ENCODE measurements around the gene TRAPPC14.

Gene TRAPPC14

GRCh38 chr7:100173806-100174495 is 15.4 kb upstream of the TRAPPC14 start:
- DNase-seq: no peak

DNA sequence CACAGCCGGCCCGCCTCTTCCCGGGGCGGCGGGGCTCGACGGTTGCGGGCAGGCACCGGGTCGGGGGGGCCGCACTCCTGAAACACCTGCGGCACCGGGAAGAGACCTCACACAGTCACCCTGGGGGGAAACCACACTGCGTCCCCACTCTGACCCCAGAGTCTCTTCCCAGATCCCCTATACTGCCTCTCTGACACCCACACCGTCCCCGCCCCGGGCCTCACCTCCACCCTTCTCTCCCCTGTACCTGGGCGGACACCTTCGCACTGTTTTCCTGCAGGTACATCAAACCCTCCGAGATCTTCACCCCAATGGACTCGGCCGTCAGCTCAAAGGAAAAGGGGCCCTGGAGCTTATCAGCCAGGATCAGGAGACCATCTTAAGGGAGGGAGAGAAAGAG is 13.3 kb upstream of the TRAPPC14 start:
- no peak for DNase-seq

DNA sequence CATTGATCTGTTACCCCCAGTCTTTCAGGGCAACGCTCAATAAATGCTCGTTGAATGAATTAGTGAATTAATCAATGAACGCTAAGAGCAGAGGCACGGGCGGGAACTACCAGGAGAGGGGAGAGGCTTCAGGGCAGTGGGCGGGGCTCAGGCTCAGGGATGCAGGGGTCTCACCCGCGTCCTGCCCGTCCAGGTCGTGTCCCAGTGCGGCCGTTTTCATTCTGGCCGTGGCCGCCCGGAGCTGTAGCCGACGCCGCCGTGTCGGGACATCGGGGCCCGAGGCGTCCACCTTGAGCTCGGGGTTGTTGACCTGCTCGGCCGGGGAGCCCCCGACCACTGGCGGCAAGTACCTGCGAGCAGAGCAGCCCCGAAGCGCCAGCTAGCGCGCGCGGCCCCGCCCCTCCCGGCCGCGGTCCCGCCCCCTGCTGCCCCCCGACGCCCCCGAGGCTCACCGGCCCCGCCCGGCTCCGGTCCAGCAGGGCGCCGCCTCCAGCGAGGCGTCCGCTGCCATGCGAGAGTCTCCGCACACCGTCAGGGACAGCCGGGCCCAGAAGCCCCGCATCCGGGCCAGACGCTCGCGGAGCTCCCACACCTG is 12.7 kb upstream of the TRAPPC14 start:
- DNase-seq: no peak

- no peak for DNase-seq
Measured at GRCh38 chr7:100170101-100170897, 11.8 kb upstream of the TRAPPC14 start.

DNA sequence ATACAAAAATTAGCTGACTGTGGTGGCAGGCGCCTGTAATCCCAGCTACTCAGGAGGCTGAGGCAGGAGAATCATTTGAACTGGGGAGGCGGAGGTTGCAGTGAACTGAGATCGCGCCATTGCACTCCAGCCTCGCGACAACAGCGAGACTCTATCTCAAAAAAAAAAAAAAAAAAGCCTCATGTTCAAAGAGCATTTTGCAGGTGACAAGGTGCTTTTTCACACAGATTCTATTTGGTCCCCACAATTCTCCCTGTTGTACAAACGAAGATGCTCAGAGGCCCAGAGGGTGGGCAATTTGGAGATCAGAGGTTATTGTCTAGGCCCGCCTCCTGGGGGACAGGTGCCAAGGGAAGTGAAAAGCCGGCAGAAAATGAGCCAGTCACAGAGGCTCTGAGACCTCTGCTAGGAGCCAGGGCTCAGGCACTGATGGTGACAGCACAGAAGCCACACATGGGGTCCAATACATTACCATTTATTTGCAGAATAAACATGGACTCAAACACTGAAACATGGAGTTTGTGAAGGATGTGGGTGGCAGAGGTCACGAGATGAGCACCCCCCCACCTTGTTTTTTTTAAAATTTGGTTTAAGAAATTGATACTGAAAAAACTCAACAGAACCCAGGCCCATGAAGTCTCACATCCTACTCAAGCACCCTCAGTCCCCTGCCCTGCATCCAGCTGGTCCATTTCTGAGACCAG is 10.8 kb upstream of the TRAPPC14 start:
- peak in 1 of 4 experiments; percentile 33 for DNase-seq

- no peak for DNase-seq
Measured at GRCh38 chr7:100167912-100168323, 9.4 kb upstream of the TRAPPC14 start.

DNA sequence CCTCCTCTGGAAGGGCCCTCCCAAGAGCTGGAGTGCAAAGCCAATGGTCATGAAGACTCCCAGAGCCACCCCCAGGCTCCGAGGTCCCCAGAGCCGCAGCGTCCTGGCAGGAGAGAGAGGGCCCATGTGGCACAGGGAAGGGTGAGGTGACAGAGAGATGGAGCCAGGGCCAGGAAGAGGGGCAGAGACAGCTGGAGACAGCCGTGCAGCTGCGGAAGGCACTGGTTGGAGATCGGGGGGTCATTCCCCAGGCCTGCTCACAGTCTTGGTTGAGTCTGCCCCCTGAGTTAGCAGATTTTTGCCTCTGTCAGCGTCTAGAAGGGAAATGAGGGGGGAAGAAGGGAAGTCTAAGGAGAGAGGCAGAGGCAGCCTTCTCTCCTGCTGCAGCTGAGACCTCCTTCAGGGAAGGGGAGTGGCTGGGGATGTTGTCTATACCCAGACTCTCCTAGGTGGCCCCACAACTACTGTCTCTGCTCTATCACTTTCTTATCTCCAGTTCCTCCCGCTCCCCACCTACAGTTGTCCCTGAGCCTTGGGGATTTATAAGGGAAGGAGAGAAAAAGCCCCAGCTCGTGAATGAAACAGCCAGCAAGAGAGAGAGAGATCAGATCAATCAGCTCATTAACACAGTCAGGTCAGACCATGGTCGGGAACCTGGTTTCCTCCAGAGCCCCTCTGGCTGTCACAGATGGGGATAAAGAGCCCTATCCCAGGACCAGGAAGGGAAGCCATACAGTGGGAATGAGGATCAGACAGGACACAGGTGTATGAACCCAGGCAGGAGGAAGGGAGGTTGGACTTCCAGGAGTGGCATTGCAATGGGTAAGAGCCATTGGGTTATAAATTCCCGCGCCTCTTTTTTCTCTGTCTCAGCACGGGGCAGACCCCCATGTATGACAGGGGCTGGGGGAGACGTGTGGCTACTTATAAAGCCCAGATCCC is 8.7 kb upstream of the TRAPPC14 start:
- DNase-seq: no peak

GRCh38 chr7:100166317-100166940 is 7.9 kb upstream of the TRAPPC14 start:
- DNase-seq: peak in 1 of 4 experiments; percentile 25

- no peak for DNase-seq
Measured at GRCh38 chr7:100163871-100164270, 5.3 kb upstream of the TRAPPC14 start.

GRCh38 chr7:100163006-100163531 is 4.5 kb upstream of the TRAPPC14 start:
- DNase-seq: no peak

- DNase-seq: no peak
Measured at GRCh38 chr7:100160067-100160466, 1.5 kb upstream of the TRAPPC14 start.

DNA sequence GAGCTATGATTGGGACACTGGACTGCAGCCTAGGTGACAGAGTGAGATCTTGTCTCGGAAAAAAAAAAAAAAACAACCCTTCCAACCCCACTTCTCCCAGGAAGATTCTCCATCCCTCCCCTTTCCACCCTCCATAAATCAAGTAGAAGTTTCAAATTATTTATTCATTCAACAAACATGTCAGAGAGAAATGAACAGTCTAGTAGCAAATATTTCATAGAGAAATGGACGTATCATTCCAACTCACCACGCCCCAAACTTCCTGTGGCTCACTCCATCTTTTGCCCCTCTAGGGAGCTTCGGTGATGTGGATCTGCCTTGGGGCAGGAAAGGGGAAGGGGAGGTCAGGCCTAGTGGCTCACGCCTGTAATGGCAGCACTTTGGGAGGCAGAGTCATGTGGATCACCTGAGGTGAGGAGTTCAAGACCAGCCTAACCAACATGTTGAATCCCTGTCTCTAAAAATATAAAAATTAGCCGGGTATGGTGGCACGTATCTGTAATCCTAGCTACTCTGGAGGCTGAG is 638 bp upstream of the TRAPPC14 start:
- DNase-seq: no peak

GRCh38 chr7:100157334-100158228 is 942 bp downstream of the TRAPPC14 start:
- DNase-seq: no peak

DNA sequence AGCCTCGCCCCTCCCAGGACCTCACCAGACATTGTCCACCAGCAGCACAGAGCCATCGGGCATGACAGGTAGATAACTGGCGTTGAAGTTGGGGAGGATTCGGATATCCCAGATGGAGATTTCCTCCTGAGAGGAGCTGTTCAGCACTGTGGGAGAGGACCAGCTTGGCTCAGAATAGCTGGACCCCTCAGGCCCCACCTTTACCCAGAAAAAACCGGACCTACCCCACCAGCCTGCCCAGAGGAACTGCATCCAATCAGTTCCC is 1.5 kb downstream of the TRAPPC14 start:
- DNase-seq: no peak

DNA sequence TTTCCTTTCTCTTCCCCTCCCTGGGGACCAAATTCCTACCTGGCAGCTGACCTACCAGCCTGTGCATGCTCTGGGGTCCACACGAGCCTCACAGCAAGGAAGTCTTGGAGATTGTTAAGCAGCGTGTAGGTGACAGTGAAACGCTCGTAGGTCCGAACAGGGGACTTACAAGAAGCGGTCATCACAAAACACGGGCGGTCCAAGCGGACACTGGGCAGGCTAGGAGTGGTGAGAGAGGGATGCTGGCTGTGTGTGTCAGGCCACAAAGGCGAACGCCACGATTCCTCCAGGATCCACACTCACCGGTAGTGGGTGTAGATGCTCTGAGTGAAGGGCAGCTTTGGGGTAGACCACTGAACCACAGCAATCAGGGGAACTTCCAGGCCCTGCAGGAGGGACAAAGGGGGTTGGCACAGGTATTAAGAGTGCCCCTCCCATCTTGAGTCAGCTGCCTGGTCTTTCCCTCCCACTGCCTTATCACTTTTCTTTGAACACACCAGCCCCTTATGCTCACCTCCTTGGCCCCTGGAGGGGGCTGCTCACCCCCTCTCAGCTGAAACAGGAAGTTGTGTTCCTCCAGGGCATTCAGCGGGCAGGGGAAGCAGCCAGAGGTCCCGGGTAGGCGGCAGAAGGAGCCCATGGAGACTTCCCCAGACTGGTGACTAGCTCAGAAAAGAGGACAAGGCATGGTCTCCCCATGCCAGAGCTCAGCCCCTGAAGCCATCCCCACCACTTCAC is 2.0 kb downstream of the TRAPPC14 start:
- DNase-seq: no peak

- DNase-seq: no peak
Measured at GRCh38 chr7:100155553-100156317, 2.8 kb downstream of the TRAPPC14 start.

DNA sequence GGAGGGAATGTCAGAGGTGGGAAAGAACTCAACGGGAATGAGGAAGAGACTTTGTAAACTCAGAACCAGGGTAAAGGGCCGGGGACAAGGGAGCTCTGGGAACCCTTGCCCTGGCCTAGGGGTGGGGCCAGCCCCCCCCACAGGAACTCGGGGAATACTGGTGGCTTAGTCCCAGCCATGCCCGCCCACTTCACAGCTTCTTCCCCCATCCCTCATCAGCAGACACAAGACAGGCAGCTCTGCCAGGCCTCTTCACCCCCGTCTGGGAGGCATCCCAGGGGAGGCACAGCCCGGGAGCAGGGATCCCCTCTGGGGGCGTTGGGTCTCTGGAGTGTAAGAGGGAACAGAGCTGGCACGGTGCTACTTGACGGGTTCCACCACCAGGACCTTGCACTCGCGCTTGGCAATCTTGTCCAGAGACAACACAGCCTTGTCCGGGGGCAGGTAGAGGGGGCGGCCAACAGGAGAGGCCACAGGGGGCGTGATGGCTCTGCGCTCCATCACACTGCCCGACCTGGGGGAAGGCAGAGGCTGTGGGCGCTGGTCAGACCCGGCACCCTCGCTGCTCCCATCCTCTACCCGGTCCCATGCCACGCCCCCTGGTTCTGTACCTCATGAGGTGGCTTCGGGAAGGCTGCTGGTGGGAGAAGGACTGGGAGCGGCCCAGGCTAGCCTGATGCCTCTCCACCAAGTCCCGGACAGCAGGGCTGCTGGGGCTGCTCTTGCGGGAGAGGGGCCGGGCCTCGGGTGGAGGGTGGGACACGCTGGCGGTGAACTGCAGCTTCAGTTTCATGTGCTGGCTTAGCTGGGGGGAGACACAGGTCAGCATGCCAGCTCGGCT is 3.7 kb downstream of the TRAPPC14 start:
- DNase-seq: no peak
